Inferior parietal cortex (tissue), 1 donor: Measurements from ENCODE around the gene KCNQ1.

Experiments
- DNase-seq: peaks from one replicate; pipeline ENCODE4 v3.0.0-alpha.2; 2016; ENCODE audit errors: extremely low spot score

The KCNQ1 gene

GRCh38 chr11:2732940-2733628 lies 288.3 kb downstream of the KCNQ1 start:
- no peak for DNase-seq

DNA sequence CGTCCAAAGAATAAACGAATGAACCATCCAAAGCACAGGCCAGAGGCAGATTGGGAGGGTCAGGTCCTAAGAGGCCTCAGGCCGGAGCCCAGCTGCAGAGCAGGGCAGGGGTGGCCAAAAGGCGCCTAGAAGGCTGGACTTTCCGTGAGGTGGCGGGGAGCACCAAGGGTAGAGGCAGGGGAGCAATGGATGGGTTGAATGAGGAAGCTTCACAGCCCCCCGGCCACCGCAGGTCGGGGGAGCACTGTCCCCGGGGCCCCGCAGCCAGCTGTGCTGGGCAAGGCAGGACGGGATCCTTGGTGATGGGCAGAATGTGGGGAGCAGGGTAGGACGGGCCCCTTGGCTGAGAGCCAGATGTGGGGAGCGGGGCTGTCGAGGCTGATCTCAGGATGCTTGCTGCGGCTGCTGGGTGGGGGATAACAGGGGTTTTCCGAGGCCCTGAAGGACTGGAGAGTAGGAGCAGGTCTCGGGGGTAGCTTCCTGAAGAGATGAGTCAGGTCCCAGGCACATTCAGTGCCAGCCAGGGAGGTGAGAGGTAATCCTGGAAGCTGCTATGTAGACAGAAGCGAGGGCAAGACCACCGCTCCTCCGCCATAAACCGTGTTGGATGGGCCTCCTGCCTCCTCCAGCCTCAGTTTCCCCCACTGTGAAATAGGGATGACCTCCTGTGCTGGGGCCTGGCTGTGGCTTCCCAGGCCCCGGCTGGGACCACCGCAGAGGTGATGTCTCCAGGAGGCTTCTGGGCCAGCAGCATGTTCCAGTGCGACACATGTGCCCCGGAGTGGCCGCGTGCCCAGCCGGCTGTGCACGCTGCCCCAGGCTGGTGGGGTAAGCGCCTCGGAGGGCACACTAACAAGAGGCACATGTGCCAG lies 289.6 kb downstream of the KCNQ1 start:
- no peak for DNase-seq

- DNase-seq: no peak
These were observed 290.3 kb downstream of the KCNQ1 start for GRCh38 chr11:2735053-2735589.

DNA sequence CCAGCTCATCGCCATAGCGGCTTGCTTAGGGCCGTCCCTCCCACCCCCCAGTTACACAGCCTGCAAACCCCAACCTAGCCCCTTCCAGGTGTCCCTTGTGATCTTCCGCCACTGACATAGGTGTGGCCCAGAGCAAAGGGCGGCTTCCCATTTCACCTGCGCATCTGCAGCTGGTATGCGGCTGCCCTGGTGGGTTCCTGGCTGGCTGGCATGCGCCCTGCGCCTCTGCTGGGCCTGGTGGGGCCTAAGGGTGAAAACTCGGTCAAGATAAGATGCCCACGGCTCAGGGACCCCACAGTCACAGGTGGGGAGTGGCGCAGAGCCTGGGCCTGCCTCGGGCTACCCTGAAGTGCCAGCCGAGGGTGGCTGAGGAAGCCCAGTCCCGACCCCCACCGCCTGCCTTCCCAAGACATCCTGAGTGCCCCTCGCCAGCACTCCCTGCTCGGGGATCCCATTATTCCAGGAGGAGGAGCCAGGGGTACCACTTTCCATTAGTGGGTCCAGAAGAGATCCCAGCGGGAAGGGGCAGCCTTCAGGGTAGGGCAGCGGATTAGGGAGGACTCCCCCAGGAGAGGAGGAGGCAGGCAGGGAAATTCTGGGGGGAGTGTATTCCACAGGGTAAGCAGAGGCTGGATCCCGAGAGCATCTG lies 291.9 kb downstream of the KCNQ1 start:
- no peak for DNase-seq

- DNase-seq: no peak
These were observed 292.4 kb downstream of the KCNQ1 start for GRCh38 chr11:2737226-2737590.

DNA sequence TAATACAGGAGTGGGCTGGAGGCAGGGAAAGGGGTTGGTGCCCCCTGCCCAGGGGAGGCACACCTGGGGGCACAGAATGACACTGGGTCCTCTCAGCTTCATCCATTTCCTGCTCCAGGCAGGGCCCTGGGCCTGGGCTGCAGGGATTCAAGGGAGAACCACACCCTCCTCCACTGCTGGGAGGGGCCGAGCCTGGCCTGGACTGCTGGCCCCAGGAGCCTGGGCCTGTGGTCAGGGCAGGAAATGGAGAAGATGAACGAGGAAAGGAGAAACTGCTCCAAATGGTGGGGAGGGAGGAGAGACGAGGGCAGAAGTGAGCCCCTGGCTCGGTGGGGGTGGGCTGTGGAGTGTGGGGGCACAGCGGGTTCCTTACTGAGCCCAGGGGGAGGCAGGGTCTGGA lies 293.1 kb downstream of the KCNQ1 start:
- DNase-seq: no peak

DNA sequence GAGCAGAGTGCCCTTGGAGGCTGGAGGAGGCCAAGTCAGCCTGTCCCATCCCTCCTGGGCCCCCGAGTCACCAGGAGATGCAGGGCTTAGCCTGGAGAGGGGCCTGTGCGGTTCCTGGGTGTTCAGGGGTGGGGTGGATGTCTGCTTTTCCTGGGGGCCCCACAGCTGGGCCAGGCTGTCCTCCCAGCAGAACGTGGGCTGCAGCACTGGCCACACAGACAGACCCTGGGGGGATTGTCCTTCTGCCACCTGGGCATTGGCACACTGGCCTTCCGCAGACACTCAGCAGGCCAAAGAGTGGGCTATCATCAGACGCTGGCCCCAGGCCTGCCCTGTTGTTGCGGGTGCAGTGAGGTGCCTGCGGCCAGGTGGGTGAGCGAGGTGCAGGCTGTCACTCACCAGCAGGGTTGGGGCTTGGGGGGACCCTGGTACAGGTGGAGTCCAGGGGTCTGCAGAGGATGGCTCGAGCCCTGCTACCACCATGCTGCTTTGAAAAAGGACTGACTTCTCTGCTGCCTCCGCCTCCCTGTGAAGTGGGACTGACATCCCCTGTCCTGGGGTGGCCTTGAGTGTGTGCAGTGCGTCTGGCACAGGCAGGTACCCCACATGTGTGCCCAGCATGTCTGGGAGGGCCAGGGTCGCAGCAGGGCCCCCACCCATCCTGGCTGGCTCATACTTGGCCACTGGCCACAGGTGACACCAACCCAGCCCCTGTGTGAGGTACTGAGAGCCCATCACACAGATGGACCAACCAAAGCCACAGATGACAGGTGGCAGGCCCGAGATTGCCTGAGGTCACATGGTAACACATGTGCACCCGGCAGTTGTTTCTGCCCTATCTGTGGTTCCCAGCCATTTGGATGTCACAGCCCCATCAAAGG lies 294.0 kb downstream of the KCNQ1 start:
- no peak for DNase-seq

DNA sequence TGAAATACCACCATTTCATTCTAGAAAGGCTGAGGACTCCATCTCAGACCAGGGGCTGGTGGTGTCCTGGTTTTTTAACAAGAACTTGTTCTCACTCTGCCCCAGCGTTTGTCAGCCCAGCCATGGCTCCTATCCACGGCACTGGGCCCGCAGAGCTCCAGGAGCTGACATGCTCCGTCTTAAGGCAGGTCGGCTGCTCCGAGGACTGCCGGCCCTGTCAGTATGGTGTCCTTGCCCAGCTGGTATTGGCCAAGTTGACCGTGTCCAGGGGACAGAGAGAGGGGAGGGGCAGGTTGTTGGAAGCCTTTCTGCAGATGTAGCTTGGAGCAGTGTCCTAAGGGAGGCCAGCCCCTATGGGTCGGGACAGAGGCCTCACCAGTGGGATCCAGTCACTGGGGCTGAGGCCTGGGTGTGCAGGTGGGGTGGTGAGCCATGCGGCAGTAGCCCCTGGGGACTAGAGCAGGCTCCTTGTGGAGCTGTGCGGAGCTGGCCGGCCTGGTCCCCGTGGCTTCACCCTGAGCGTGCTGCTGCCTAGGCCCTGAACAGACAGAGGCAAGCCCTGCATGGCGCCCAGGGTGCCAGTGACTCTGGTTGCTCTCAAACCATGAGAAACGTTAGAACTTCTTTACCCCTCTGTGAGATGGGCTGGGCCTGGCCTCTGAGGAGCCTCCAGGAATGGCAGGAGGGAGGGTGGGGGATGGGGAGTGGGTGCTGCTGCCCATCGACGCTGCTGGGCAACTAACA lies 294.9 kb downstream of the KCNQ1 start:
- DNase-seq: no peak

DNA sequence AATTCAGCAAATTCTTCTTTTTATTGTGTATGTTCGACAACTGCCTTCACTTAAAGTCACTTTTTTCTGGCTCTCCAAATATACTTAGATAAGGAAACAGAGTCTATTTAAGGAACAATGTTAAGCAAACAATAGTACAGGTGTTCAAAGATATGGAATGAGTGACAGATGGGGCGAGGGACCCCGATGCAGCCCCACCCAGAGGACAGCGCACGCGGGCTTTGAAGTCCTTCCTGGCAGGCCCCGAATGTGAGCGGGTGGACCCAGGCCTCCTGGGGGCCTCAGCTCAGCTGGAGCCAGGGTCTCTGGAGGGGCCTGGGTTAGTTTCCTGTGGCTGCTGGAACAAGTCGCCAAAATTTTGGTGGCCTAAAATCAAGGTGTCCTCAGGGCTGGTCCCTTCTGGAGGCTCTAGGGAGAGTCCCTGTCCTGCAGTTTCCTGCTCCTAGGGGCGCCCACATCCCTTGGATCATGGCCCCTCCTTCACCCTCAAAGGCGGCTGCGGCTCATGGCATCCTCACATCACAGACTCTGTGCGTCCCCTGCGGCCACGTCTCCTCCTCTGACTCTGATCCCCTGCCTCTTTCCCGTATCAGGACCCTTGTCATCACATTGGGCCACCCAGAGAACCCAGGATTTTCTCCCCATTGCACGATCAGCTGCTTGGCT lies 295.6 kb downstream of the KCNQ1 start:
- no peak for DNase-seq

GRCh38 chr11:2741006-2741376 lies 296.2 kb downstream of the KCNQ1 start:
- DNase-seq: no peak

GRCh38 chr11:2741377-2742131 lies 296.7 kb downstream of the KCNQ1 start:
- no peak for DNase-seq

DNA sequence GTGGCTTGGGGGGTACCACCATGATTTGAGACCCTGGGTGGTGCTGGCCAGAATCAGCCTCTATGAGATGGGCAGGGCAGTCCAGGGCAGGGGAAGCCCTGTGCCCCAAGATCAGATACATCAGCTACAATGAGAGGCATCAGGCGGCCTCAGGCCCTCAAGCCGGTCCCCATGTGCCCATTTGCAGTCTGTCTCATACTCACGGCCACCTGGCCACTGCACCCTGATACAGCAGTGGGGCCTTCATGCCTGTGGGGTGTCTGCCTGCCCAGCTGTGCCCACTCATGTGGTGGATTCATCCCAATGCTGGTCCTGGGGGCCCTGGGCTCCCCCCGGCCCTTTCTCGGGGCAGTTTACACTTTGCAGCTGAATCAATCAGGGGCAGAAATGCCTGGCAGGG lies 297.4 kb downstream of the KCNQ1 start:
- DNase-seq: no peak

GRCh38 chr11:2742611-2743426 lies 298.0 kb downstream of the KCNQ1 start:
- no peak for DNase-seq

DNA sequence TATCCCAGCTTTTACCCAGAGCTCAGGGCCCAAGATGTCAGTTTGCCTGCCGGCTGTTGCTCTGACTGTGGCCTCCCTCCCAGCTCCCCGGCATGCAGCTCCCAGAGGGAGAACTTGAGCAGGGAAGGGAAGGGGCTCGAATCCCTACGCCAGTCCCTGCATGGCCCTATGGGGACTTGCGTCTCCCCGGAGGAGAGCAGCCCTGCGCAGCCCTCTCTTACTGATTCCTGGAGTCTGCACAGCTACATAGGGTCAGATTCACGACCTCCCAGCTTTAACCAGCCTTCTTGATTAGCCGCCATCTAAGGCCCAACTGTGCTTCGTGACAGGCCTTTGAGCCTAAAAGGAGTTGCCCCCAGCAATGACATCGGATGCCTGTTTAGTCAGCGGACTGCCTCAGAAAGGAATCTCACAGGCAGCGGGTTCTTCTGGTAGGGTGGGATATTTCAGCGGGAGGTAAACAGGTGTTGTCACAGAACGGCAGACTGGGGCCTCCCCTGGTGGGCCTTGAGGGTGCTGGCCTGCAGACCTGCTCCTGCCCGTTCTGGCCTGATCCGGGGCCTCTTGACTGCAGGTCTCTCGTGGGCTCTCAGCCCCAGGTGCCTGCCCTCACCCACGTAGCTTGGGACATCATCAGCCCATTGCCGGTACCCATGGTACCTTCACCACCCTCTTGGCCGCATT lies 298.8 kb downstream of the KCNQ1 start:
- no peak for DNase-seq

DNA sequence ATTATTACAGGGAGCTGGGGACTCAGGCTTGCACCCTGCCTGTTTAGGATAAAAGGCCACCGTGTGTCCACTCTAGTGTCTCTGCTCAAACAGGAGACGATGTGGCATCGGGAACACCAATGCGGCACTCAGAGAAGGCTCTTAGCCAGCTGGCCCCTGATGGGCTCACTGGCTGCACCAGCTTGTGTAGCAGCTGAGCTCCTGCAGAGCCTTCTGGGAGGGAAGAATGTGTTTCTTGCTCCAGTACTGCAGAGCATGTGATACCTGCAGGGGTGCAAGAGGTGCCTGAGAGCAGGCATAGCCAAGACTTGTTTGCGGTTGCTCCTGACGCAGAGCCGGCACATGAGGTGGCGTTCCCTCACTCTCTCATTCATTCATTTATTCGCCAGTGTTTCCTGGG lies 299.4 kb downstream of the KCNQ1 start:
- no peak for DNase-seq

- DNase-seq: no peak
These were observed 300.7 kb downstream of the KCNQ1 start for GRCh38 chr11:2745511-2745910.

GRCh38 chr11:2746401-2747247 lies 301.8 kb downstream of the KCNQ1 start:
- DNase-seq: no peak
